OCI-LY1 (cell line): Measurements from ENCODE around the gene MACROD1.

Experiments used
- CTCF ChIP-seq: fragments of 200-600 bp; sonication (generic), shearing (Covaris generic); IDR thresholded peaks from 2 replicates; pipeline ENCODE4 v1.5.1; 2017; ENCODE audit warnings: mild to moderate bottlenecking, antibody characterized with exemption, low read length, moderate library complexity, mixed read lengths
- EZH2 ChIP-seq: fragments of 200-600 bp; sonication (generic), shearing (Covaris generic); IDR thresholded peaks from 2 replicates; pipeline ENCODE4 v1.8.0; 2017; ENCODE audit warnings: borderline replicate concordance, mixed run types, mild to moderate bottlenecking, antibody characterized with exemption, low read length, moderate library complexity, mixed read lengths

DNA sequence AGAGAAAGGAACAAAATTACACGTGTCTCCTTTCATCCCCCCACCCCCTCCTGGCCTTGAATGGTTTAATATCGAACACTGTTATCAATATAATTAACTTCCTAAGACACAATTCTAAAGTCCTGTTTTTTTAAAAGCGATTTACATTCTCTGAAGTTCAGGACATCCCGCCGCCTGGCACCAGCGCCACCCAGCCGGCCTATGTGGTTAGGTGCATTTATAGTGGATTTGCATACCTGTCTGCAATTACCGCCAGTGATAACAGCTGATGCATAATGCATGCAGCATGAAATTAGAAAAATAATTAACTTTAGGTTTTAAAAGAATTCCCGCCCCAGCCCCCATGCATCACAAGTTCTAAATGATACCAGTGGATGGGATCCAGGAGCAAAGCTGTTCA, 58.6 kb downstream of the MACROD1 start:
- no peak for TF ChIP-seq CTCF
- no peak for TF ChIP-seq EZH2
